Karpas-422 (cell line): Measurements from ENCODE around the gene LCOR. TPM values are rescaled to one million over a fixed set of nuclear protein-coding genes. Genes with fewer than 3 reads are reported as not detected.
"Not testable (repeated sequence)": the region's sequence is repeated elsewhere in the genome, so short reads cannot be mapped to it uniquely, and the experiment has no call there.

Experiments
- DNase-seq: peaks from one replicate; pipeline ENCODE4 v3.0.0-alpha.2; 2015
- H2AFZ ChIP-seq: fragments of 200-600 bp; sonication (generic); 2 replicates; pipeline ENCODE4 v1.6.1; 2014; ENCODE audit warnings: antibody characterized with exemption, low read length, mixed read lengths
- H3K27ac ChIP-seq: fragments of 200-600 bp; sonication (generic); 2 replicates; pipeline ENCODE4 v1.5.1; 2014; ENCODE audit warnings: mild to moderate bottlenecking, low read length, moderate library complexity
- H3K27me3 ChIP-seq: fragments of 200-600 bp; sonication (generic); 2 replicates; pipeline ENCODE4 v1.6.1; 2014; ENCODE audit warnings: low read length, mixed read lengths
- H3K36me3 ChIP-seq: fragments of 200-600 bp; sonication (generic); 2 replicates; pipeline ENCODE4 v1.6.1; 2014; ENCODE audit warnings: low read length, mixed read lengths; ENCODE audit not compliant: insufficient read depth
- H3K4me1 ChIP-seq: fragments of 200-600 bp; sonication (generic); 2 replicates; pipeline ENCODE4 v1.6.1; 2014; ENCODE audit warnings: mild to moderate bottlenecking, low read length, mixed read lengths
- H3K4me2 ChIP-seq: fragments of 200-600 bp; sonication (generic); 2 replicates; pipeline ENCODE4 v1.6.1; 2014; ENCODE audit warnings: low read length, low read depth, mild to moderate bottlenecking; ENCODE audit not compliant: poor library complexity, severe bottlenecking
- H3K4me3 ChIP-seq: fragments of 200-600 bp; sonication (generic); 2 replicates; pipeline ENCODE4 v1.5.1; 2014; ENCODE audit warnings: mild to moderate bottlenecking, antibody characterized with exemption, low read length, mixed read lengths
- H3K79me2 ChIP-seq: fragments of 200-600 bp; sonication (generic); 2 replicates; pipeline ENCODE4 v1.6.1; 2014; ENCODE audit warnings: mild to moderate bottlenecking, low read length, mixed read lengths
- H3K9ac ChIP-seq: fragments of 200-600 bp; sonication (generic); 2 replicates; pipeline ENCODE4 v1.6.0; 2014; ENCODE audit warnings: low read length
- H3K9me2 ChIP-seq: fragments of 200-600 bp; sonication (generic), shearing (Covaris generic); replicated peaks from 2 replicates; pipeline ENCODE4 v1.6.0; 2014; ENCODE audit warnings: mild to moderate bottlenecking, low read length, moderate library complexity; ENCODE audit not compliant: insufficient read depth
- H3K9me3 ChIP-seq: fragments of 300-700, 200-600 bp; sonication (generic); 2 replicates; pipeline ENCODE4 v1.6.1; 2014; ENCODE audit warnings: low read length, mixed read lengths
- H4K20me1 ChIP-seq: fragments of 200-600 bp; sonication (generic); 2 replicates; pipeline ENCODE4 v1.6.1; 2014; ENCODE audit warnings: mild to moderate bottlenecking, antibody characterized with exemption, low read length, low read depth; ENCODE audit not compliant: insufficient read depth
- total RNA-seq: library from RNA; depleted of rRNA; stranded (reverse); fragments of >200 nt; shearing (Covaris generic); gene quantifications from 2 replicates; pipeline ENCODE4 v1.2.3, GENCODE V29; 2014; ENCODE audit warnings: low replicate concordance

The LCOR gene
- total RNA-seq, 1 experiment from 2014 or later, result 24.3 TPM

DNA sequence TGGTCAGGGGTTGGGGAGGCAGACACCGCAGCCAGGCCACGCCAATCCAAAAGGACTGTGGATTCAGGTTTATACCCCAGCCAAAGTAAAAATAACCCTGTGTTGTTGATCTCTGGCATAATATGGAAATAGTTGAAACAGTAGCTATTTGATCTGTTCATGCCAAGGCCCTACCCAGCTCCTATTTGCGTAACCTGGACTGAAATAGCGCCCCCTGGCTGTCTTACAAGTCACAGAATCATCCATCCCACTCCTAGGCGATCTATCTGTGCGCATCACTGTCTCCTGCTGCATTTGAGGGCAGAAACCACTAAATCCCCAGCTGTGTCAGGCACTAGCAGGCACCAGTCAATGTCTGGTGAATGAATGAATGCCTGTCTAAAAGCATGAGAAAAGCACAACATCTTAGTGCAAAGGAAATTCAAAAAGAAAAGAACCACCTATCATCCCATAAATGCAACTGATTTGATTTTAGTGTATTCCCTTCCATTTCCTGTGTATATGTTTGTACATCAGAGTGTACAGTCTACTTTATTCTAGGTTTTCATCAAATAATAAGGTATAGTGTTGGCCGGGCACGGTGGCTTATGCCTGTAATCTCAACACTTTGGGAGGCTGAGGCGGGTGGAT is 193.6 kb downstream of the LCOR start:
- no peaks in the 10 kb centered on the region for H3K9me2 ChIP-seq
- no peaks in the 10 kb centered on the region for H3K36me3 ChIP-seq
- peak; percentile 91 for DNase-seq
- H2AFZ ChIP-seq, result 0 out of 2 replicates have a peak overlapping the region, but pooled peaks have one; percentile 26
- H3K4me1 ChIP-seq, result peaks cover 90% of the 10 kb centered on the region
- H3K9ac ChIP-seq, result peak overlapping the region; percentile 50
- no peaks in the 10 kb centered on the region for H3K27me3 ChIP-seq
- H3K9me3 ChIP-seq, result no peaks in the 10 kb centered on the region
- H3K4me2 ChIP-seq, result peak overlapping the region; percentile 52
- H3K27ac ChIP-seq, result peak overlapping the region; percentile 97
- no peaks in the 10 kb centered on the region for H3K79me2 ChIP-seq
- no peak overlapping the region for H3K4me3 ChIP-seq
- H4K20me1 ChIP-seq, result no peaks in the 10 kb centered on the region

DNA sequence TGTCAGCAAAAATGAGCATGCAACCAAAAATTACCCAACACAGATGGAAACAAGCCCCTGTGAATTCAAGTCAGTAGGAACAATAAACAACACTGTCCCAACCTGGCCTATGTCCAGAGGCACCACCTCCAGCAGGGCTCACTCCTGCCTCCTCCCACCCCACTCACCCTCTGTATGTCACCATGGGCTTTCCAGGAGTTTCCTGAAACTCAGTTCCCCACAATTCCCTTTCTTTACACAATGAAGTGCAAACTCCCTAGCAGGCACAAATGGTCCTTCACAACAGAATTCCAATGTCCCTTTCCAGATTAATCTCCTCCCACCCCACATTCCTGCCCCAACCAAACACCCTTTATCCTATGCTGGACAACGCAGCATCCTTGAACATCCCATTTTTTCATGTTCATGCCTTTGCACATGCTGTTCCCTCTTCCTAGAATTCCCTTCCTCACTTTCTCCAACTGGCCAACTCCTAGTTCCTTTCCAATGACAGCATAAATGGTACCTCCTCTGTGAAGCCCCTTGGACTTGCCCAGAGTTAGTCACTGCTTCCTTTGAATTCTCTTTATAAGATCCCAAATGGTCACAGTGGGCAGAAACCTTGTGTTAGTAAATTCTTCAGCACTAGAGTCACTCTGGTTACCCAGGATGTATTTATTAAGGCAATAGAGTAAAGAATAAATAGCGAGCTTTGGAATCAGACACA is 196.2 kb downstream of the LCOR start:
- Histone ChIP-seq H3K9me2 (no peaks in the 10 kb centered on the region), H3K36me3 (no peaks in the 10 kb centered on the region), H3K9ac (no peak overlapping the region), H2AFZ (no peak overlapping the region), H3K4me1 (peaks cover 91% of the 10 kb centered on the region), H3K27ac (no peak overlapping the region), H3K4me2 (no peak overlapping the region), H3K27me3 (no peaks in the 10 kb centered on the region), H3K79me2 (no peaks in the 10 kb centered on the region), H3K4me3 (no peak overlapping the region), H3K9me3 (no peaks in the 10 kb centered on the region), H4K20me1 (no peaks in the 10 kb centered on the region)
- DNase-seq, result no peak

DNA sequence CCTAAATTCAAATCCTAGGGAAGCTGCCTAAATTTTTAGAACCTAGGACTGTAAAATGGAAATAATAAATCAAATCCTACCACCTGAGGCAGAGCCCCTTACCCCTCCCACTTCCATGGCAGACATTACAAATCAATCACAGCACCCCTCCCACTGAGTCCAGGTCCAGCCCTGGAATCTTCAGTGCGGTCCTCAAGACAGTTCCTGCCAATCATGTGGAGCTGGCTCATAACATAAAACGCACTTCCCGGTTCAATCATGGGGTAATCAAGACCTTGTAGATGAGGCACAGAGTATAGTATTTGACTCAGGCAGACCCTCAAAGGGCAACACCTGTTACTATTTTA is 196.7 kb downstream of the LCOR start:
- H3K9ac ChIP-seq, result no peak overlapping the region
- H3K36me3 ChIP-seq, result no peaks in the 10 kb centered on the region
- H4K20me1 ChIP-seq, result no peaks in the 10 kb centered on the region
- no peaks in the 10 kb centered on the region for H3K79me2 ChIP-seq
- no peaks in the 10 kb centered on the region for H3K9me2 ChIP-seq
- H3K4me2 ChIP-seq, result no peak overlapping the region
- H3K4me3 ChIP-seq, result no peak overlapping the region
- DNase-seq, result no peak
- H2AFZ ChIP-seq, result no peak overlapping the region
- H3K4me1 ChIP-seq, result peaks cover 91% of the 10 kb centered on the region
- H3K9me3 ChIP-seq, result no peaks in the 10 kb centered on the region
- H3K27ac ChIP-seq, result no peak overlapping the region
- no peaks in the 10 kb centered on the region for H3K27me3 ChIP-seq

GRCh38 chr10:97029271-97029670 is 197.2 kb downstream of the LCOR start:
- Histone ChIP-seq H3K27ac (peak overlapping the region; percentile 22; the same call in 1 of the 2 replicates), H3K27me3 (no peaks in the 10 kb centered on the region), H3K36me3 (no peaks in the 10 kb centered on the region), H3K9me3 (no peaks in the 10 kb centered on the region), H3K79me2 (no peaks in the 10 kb centered on the region), H2AFZ (no peak overlapping the region), H3K9ac (no peak overlapping the region), H3K4me1 (peaks cover 91% of the 10 kb centered on the region), H3K9me2 (no peaks in the 10 kb centered on the region), H3K4me2 (no peak overlapping the region), H4K20me1 (no peaks in the 10 kb centered on the region), H3K4me3 (no peak overlapping the region)
- DNase-seq, result no peak

DNA sequence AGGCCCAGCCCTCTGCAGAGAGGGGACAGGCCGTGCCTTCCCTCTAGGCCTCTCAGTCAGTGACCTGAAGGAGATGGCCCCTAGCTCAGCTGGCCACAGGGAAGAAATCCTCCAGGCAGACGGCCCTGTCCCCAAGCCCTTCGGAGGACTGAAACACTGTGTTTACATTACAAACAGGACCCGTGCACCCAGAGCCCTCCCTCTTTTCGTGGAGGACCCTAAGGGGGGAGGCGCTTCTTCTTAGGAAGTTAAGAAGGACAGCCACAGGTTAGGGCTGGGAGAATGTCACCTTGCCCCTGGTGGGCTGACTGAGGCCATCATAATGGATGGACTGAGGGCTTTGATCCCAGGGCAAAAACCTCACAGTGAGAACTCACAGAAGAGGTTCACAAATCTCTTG is 198.8 kb downstream of the LCOR start:
- Histone ChIP-seq H3K27me3 (no peaks in the 10 kb centered on the region), H3K79me2 (no peaks in the 10 kb centered on the region), H3K9ac (peak overlapping the region; percentile 65), H3K4me1 (peaks cover 86% of the 10 kb centered on the region), H4K20me1 (no peaks in the 10 kb centered on the region), H3K4me2 (peak overlapping the region; percentile 62), H3K27ac (peak overlapping the region; percentile 99), H3K36me3 (no peaks in the 10 kb centered on the region), H3K9me2 (no peaks in the 10 kb centered on the region), H3K9me3 (no peaks in the 10 kb centered on the region), H3K4me3 (peak overlapping the region; percentile 52), H2AFZ (no peak overlapping the region; the same call in 1 of the 2 replicates)
- peak; percentile 54 for DNase-seq

DNA sequence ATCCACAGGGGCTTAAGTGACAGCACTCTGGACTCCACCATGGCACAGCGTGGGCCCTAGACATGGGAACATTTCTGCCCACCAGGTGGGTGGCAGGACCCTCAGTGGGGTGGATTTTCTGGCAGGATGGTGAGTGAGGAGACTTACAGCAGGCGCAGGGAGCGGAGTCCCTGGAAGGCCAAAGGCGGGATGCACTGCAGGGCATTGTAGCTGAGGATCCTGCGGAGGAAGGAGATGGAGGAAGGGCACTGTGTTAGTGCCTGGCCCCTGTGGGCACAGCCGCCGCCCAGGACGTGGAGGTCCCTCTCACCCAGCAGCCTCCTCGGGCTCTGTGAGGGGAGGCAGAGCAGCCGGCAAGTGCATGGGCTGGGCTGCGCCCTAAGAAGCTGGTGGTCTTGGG is 199.4 kb downstream of the LCOR start:
- Histone ChIP-seq H3K9me2 (no peaks in the 10 kb centered on the region), H4K20me1 (no peaks in the 10 kb centered on the region), H3K9ac (peak overlapping the region; percentile 65), H3K27ac (peak overlapping the region; percentile 99), H3K9me3 (no peaks in the 10 kb centered on the region), H3K79me2 (no peaks in the 10 kb centered on the region), H3K4me1 (peaks cover 87% of the 10 kb centered on the region), H3K36me3 (no peaks in the 10 kb centered on the region), H3K27me3 (no peaks in the 10 kb centered on the region), H3K4me2 (peak overlapping the region; percentile 62), H2AFZ (no peak overlapping the region), H3K4me3 (peak overlapping the region; percentile 52)
- DNase-seq, result no peak

DNA sequence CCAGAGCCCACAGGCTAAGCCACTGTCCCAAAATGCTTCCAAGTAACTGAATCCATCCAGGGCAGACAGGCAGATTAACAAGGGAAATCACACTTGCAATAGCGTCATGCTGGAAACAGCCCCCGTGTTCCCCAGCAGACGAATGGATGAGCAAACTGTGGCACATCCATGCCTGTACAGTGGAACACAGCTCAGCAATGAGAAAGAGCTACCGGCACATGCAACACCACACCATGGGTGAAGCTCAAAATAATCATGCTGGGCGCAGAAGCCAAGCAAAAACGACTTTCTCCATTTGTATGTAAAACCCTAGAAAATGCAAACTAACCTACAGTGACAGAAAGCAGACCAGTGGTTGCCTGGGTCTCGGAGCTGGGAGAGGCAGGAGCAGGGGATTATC is 200.5 kb downstream of the LCOR start:
- H3K4me2 ChIP-seq, result peak overlapping the region; percentile 62
- no peaks in the 10 kb centered on the region for H3K79me2 ChIP-seq
- H3K9ac ChIP-seq, result peak overlapping the region; percentile 65
- peak overlapping the region; percentile 99 for H3K27ac ChIP-seq
- DNase-seq, result peak; percentile 87
- H2AFZ ChIP-seq, result no peak overlapping the region
- no peaks in the 10 kb centered on the region for H3K36me3 ChIP-seq
- H3K4me3 ChIP-seq, result peak overlapping the region; percentile 45
- H3K9me3 ChIP-seq, result no peaks in the 10 kb centered on the region
- H3K9me2 ChIP-seq, result no peaks in the 10 kb centered on the region
- no peaks in the 10 kb centered on the region for H3K27me3 ChIP-seq
- H3K4me1 ChIP-seq, result peaks cover 82% of the 10 kb centered on the region
- no peaks in the 10 kb centered on the region for H4K20me1 ChIP-seq

DNA sequence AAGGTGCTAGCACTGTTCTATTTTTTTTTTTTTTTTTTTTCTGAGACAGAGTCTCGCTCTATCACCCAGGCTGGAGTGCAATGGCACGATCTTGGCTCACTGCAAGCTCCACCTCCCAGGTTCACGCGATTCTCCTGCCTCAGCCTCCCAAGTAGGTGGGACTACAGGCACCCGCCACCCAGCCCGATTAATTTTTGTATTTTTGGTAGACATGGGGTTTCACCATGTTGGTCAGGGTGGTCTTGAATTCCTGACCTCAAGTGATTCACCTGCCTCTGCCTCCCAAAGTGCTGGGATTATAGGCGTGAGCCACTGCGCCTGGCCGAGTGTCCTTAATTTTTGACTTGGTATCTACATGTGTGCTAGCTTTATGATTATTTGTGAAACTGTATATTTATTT is 201.7 kb downstream of the LCOR start:
- Histone ChIP-seq H3K4me2 (peak overlapping the region; percentile 62), H3K4me1 (peaks cover 79% of the 10 kb centered on the region), H3K27ac (peak overlapping the region; percentile 99)
- DNase-seq, H3K9me2 ChIP-seq, H3K27me3 ChIP-seq, H3K9me3 ChIP-seq, H3K79me2 ChIP-seq, H3K4me3 ChIP-seq, H4K20me1 ChIP-seq, H2AFZ ChIP-seq, H3K9ac ChIP-seq, H3K36me3 ChIP-seq: not testable (repeated sequence)
